ENCODE results near the gene ARHGAP10.

Gene ARHGAP10

GRCh38 chr4:147944670-147945260 lies 212.9 kb downstream of the ARHGAP10 start:
- DNase-seq (ENCODE audit: low read depth, low spot score), result no peak
- in situ Hi-C loops (cut with HindIII; ENCODE audit: low sequenced_read_pairs), result no loop called here
- TF ChIP-seq CTCF (IDR thresholded peaks at IDR 0.05; ENCODE audit: low read depth, low read length), result no peak
- H3K4me3 ChIP-seq (ENCODE audit: low read depth, low read length), result no peak overlapping the region

DNA sequence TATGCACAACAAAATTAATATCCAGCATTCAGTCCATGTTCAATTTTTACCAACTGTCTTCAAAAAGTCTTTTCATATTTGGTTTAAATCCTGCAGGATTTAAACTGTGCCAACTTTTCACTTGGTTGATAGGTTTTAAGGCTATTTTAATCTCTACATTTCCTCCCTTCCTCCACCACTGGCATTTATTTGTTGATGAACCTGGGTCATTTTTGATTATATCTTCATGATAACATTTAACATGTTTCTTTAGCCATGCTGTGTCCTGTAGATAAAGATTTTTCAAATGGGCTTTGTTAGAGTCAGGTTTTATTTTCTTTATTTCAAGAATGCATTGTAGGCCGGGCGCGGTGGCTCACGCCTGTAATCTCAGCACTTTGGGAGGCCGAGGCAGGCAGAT lies 216.4 kb downstream of the ARHGAP10 start:
- TF ChIP-seq CTCF (IDR thresholded peaks at IDR 0.05; ENCODE audit: low read depth, low read length), result no peak
- DNase-seq (ENCODE audit: low read depth, low spot score), result no peak
- in situ Hi-C loops (cut with HindIII; ENCODE audit: low sequenced_read_pairs), result no loop called here
- H3K4me3 ChIP-seq (ENCODE audit: low read depth, low read length), result no peak overlapping the region

DNA sequence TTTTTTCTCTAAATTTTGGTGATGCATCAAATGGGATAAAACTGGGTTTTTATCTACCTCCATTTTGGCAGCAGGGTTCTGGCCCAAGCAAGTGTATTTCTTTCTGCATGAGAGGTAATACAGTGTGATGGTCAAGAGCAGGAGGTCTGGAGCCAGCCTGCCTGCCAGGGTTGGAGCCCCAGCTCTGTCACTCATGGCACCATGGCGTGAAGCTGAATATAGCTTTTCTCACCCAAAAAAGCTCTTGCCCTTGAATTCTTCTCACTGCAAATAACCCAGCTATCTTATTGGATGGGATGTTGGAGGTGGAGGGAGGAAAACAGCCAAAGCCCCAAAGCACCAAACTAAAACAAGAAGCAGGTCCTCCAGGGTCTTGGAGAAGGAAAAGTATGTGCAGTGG lies 218.4 kb downstream of the ARHGAP10 start:
- TF ChIP-seq CTCF (IDR thresholded peaks at IDR 0.05; ENCODE audit: low read depth, low read length), result no peak
- in situ Hi-C loops (cut with HindIII; ENCODE audit: low sequenced_read_pairs), result no loop called here
- DNase-seq (ENCODE audit: low read depth, low spot score), result no peak
- H3K4me3 ChIP-seq (ENCODE audit: low read depth, low read length), result no peak overlapping the region

- TF ChIP-seq CTCF (IDR thresholded peaks at IDR 0.05; ENCODE audit: low read depth, low read length), result no peak
- H3K4me3 ChIP-seq (ENCODE audit: low read depth, low read length), result no peak overlapping the region
- DNase-seq (ENCODE audit: low read depth, low spot score), result no peak
- in situ Hi-C loops (cut with HindIII; ENCODE audit: low sequenced_read_pairs), result no loop called here
Observed at GRCh38 chr4:147950841-147951240, 219.0 kb downstream of the ARHGAP10 start.

GRCh38 chr4:147954850-147955249 lies 223.0 kb downstream of the ARHGAP10 start:
- TF ChIP-seq CTCF (IDR thresholded peaks at IDR 0.05; ENCODE audit: low read depth, low read length), result no peak
- no peak for DNase-seq (ENCODE audit: low read depth, low spot score)
- H3K4me3 ChIP-seq (ENCODE audit: low read depth, low read length), result no peak overlapping the region
- in situ Hi-C loops (cut with HindIII; ENCODE audit: low sequenced_read_pairs), result no loop called here

DNA sequence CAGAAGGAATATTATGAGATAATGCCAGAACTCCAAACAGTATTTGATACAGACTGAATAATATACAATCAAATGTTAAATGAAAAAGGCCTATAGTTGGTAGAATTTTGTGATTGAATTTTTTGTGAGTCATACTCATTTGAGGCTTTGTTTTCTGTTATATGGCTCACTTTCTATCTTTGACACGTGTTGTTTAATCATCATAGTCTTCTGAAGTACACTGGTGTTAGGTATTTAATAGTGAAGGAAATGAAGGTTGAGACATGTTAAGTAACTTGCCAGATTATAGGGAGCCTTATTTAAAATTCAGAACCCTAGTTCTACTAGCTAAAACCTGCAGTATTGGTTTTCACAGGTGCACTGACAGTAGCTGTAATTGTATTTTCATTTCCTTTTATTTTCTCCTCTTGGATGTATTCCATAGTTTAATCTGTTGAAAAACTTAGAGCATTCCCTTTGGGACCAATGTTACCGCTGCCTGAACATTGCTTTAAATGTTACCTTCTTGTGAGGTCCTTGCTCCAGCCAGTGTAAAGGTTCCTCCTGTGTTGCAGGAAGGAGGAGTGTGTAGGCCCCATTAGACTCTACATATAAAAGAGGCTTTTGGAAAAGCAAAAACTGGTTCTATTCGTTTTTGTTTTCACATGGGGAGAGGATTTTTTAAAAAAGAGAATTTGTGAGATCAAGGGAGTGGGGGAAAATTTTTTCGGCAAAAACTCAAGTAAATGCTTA lies 224.1 kb downstream of the ARHGAP10 start:
- in situ Hi-C loops (cut with HindIII; ENCODE audit: low sequenced_read_pairs), result no loop called here

More for the DNA sequence above, 224.1 kb downstream of the ARHGAP10 start:
- DNase-seq (ENCODE audit: low read depth, low spot score), result no peak
- H3K4me3 ChIP-seq (ENCODE audit: low read depth, low read length), result no peak overlapping the region
- TF ChIP-seq CTCF (IDR thresholded peaks at IDR 0.05; ENCODE audit: low read depth, low read length), result no peak
